C4-2B (cell line): Measurements from ENCODE around the gene ACVR2B.

Source experiments
- H3K27ac ChIP-seq: fragments of 450-650 bp; 2 replicates; pipeline ENCODE4 v1.5.1; 2017
- ZFX ChIP-seq: fragments of 450-650 bp; IDR thresholded peaks from 2 replicates; pipeline ENCODE4 v1.6.1; 2017
- TF ChIP-seq, protein P1 (sequence below): fragments of 450-650 bp; conservative IDR thresholded peaks from 2 replicates; pipeline ENCODE4 v1.5.1; 2017; ENCODE audit warnings: mild to moderate bottlenecking

ACVR2B gene

DNA sequence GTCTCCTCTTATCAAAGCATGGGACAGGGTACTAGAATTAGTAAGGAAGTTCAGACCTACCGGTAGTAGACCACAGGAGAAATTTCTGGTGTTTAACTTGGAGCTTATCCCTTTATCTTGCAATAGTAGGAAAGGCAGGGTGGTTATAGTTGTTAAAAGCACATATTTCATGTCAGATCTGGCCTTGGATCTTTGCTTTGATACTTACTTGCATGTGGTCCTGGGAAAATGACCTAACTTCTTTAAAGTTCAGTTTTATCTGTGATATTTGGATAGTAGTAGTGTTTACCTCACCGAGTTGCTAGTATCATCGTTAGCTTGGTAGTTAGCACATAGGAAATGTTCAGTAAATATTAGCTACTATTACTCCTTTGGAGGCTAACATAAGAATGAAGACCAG is 57.9 kb downstream of the ACVR2B start:
- TF ChIP-seq ZFX = no peak
- TF ChIP-seq, protein P1, sequence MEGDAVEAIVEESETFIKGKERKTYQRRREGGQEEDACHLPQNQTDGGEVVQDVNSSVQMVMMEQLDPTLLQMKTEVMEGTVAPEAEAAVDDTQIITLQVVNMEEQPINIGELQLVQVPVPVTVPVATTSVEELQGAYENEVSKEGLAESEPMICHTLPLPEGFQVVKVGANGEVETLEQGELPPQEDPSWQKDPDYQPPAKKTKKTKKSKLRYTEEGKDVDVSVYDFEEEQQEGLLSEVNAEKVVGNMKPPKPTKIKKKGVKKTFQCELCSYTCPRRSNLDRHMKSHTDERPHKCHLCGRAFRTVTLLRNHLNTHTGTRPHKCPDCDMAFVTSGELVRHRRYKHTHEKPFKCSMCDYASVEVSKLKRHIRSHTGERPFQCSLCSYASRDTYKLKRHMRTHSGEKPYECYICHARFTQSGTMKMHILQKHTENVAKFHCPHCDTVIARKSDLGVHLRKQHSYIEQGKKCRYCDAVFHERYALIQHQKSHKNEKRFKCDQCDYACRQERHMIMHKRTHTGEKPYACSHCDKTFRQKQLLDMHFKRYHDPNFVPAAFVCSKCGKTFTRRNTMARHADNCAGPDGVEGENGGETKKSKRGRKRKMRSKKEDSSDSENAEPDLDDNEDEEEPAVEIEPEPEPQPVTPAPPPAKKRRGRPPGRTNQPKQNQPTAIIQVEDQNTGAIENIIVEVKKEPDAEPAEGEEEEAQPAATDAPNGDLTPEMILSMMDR = no peak

DNA sequence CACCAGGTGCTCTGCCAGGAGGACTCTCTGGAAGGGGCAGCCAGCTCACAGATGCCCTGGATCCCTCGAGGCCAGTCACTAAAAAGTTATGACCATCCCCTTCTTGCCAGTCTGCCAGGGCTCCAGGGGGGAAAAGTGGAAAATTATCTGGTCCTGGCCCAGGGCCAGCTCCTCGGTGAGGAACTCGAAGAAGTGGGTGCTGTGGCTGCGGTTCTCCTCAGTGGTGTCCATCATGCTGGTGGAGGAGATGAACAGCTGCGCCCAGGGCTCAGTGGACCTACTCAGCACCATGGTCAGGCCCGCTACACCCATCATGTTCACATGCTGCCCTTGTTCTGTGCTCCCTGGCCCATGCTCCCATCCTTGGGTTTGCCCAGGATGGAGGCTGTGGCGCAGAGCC is 61.7 kb downstream of the ACVR2B start:
- TF ChIP-seq, protein P1 = no peak
- TF ChIP-seq ZFX = no peak

More for the DNA sequence above, 57.9 kb downstream of the ACVR2B start:
- H3K27ac ChIP-seq = no peak overlapping the region

DNA sequence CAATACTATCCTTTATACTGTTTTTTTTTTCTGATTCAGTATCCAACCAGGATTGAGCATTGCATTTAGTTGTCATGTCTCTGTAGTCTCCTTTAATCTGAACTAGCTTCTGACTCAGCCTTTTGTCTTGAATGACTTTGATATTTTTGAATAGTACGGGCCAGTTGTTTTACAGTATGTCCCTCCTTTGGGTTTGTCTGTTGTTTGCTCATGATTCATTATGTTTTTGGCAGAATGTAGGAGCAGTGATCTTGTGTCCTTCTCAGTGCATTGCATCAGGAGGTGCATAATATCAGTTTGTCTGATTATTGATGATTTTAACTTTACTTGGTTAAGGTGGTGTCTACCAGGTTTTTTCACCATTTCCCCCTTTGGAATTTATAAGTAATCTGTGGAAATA is 63.0 kb downstream of the ACVR2B start:
- TF ChIP-seq, protein P1 = no peak
- TF ChIP-seq ZFX = no peak
- H3K27ac ChIP-seq = no peak overlapping the region

More for the DNA sequence above, 61.7 kb downstream of the ACVR2B start:
- H3K27ac ChIP-seq = no peak overlapping the region

DNA sequence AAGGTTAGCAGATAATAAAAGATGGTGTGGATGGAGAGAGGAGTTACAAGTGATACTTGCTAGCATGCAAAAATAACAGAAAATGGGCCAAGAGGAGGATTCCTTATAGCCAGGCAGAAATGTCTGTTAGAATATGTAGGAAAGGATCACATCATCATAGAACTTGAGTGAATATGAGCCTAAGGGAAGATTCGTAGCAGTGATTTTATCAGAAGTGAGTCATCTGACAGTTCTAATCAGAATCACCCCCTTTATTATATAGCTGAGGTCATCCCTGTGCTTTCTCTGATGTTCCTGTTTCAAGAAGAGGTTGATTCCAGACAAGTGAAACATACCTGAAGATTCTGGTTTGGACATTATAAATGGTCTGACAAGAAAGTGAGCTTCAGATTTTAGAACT is 65.3 kb downstream of the ACVR2B start:
- no peak overlapping the region for H3K27ac ChIP-seq
- no peak for TF ChIP-seq ZFX
- TF ChIP-seq, protein P1 = no peak

DNA sequence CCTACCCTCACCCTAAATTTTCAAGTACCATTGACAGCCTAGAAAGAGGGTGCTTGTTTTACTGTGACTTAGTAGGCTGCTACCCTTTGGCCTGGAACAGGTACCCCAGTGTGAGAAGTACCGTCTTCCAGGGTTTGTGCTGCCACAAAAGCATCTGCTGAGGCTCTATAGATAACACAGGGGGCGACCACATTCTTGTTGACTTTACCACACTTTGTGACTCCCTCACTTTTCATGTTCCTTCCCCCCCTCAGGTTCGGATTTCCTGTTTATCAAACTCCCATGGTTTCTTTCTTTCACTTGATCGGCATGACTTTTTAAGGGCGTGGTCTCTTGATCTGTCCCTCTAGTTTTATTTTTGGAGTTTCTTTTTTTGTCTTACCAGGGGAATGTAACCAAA is 66.0 kb downstream of the ACVR2B start:
- H3K27ac ChIP-seq = no peak overlapping the region
- TF ChIP-seq, protein P1 = no peak
- no peak for TF ChIP-seq ZFX

DNA sequence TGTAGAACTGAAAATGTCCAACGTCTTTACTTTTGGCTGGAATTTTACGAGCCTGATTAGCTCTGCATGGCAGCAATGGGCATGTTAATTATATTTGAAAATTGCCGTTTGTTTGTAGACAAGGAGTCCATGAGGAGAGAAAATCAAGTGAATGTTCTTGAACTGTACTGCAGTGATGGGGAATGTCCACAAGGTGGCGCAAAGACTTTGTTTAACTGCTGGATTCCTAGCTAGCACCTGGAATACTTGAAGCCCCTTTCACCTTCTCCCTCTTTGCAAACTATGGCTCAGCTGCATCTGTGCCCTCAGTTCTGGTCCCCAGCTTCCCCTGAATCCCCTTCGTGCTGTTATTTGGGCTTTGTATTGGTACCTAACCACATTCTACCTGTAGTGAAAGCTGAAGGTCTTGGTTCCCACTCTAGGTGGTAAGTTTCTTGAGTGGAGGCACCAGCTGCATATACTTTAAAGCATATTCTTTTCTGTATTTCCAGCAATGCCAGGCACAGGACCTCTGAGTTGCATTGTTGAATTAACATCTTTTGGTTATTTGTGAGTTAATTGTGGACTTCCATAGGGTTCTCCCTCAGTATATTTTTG is 67.8 kb downstream of the ACVR2B start:
- H3K27ac ChIP-seq = no peak overlapping the region
- TF ChIP-seq, protein P1 = peak; percentile 89
- TF ChIP-seq ZFX = no peak

DNA sequence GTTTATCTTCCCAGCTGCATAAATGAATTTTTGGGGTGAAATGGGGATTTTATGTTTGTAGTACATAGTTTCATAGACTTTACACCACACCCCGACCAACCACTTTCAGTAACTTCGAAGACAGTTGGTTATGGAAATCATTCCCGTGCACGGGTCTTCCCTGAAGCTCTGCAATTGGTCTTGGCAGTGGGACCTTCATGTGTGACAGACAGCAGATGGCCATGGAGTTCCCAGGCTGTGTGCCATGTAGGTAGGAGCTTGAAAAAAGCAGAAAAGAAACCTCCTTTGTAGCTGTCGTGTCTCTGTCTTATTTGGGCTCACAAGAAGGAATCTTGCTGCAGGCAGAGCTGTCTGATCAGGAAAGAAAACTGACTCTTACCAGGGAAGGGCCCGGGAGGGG is 68.3 kb downstream of the ACVR2B start:
- no peak for TF ChIP-seq ZFX
- TF ChIP-seq, protein P1 = no peak
- no peak overlapping the region for H3K27ac ChIP-seq
